Liver (tissue), 9 donors: ENCODE measurements around the gene ALPK3. TPM values are rescaled to one million over a fixed set of nuclear protein-coding genes. Genes with fewer than 3 reads are reported as not detected.

Experiments used
- DNase-seq: peaks from one replicate; pipeline ENCODE4 v3.0.0-alpha.2; 2017; ENCODE audit warnings: low spot score
- H3K27ac ChIP-seq, 2 donors: one replicate each; pipeline ENCODE4 v1.7.0; 2013; ENCODE audit warnings: inconsistent platforms in 2 of 2, low read length in 2 of 2, control low read depth in 1 of 2, low read depth in 1 of 2, mild to moderate bottlenecking in 1 of 2
- H3K27me3 ChIP-seq, 4 donors: one replicate each; pipeline versions ENCODE4 v1.6.1 to v1.7.0; 2013; ENCODE audit warnings: low read length in 3 of 4, inconsistent platforms in 1 of 4, mild to moderate bottlenecking in 1 of 4, moderate library complexity in 1 of 4; ENCODE audit not compliant: control insufficient read depth in 4 of 4, insufficient read depth in 4 of 4
- H3K36me3 ChIP-seq, 4 donors: one replicate each; pipeline versions ENCODE4 v1.6.1 to v1.7.0; 2013; ENCODE audit warnings: low read length in 3 of 4, mild to moderate bottlenecking in 3 of 4, low read depth in 1 of 4, moderate library complexity in 1 of 4; ENCODE audit not compliant: control insufficient read depth in 4 of 4, insufficient read depth in 3 of 4
- H3K4me1 ChIP-seq, 4 donors: one replicate each; pipeline versions ENCODE4 v1.6.1 to v1.7.0; 2013; ENCODE audit warnings: low read length in 3 of 4, mild to moderate bottlenecking in 3 of 4, moderate library complexity in 1 of 4; ENCODE audit not compliant: control insufficient read depth in 4 of 4, insufficient read depth in 4 of 4
- H3K4me3 ChIP-seq, 3 donors: one replicate each; pipeline versions ENCODE4 v1.6.1 to v1.7.0; 2013; ENCODE audit warnings: low read length in 3 of 3, control low read depth in 1 of 3, low read depth in 1 of 3, mild to moderate bottlenecking in 1 of 3
- H3K9ac ChIP-seq, 2 donors: one replicate each; pipeline ENCODE4 v1.7.0; 2013; ENCODE audit warnings: low read length in 2 of 2, mild to moderate bottlenecking in 2 of 2, moderate library complexity in 2 of 2, control low read depth in 1 of 2, low read depth in 1 of 2
- H3K9me3 ChIP-seq, 4 donors: one replicate each; pipeline versions ENCODE4 v1.6.1 to v1.7.0; 2013; ENCODE audit warnings: low read length in 3 of 4; ENCODE audit not compliant: control insufficient read depth in 4 of 4
- ATF3 ChIP-seq: IDR thresholded peaks from 2 replicates; pipeline ENCODE4 v1.6.1; 2016; ENCODE audit warnings: antibody characterized with exemption
- CTCF ChIP-seq: fragments of 150-350 bp; IDR thresholded peaks from 2 replicates; pipeline ENCODE4 v1.5.1; 2017; ENCODE audit warnings: improper control_type of control experiment, low read depth, low read length; ENCODE audit not compliant: missing input control
- EGR1 ChIP-seq, 2 donors: IDR thresholded peaks; 2 replicates each; pipeline ENCODE4 v1.6.1; 2016 to 2018; ENCODE audit warnings: antibody characterized with exemption in 2 of 2, low read depth in 2 of 2
- FOXA1 ChIP-seq: IDR thresholded peaks from 2 replicates; pipeline ENCODE4 v1.6.1; 2016; ENCODE audit warnings: antibody characterized with exemption
- FOXA2 ChIP-seq: IDR thresholded peaks from 2 replicates; pipeline ENCODE4 v1.6.1; 2016; ENCODE audit warnings: antibody characterized with exemption
- GABPA ChIP-seq, 2 donors: IDR thresholded peaks in 1 of 2; conservative IDR thresholded peaks in 1 of 2; 2 replicates each; pipeline ENCODE4 v1.6.1; 2016; ENCODE audit warnings: antibody characterized with exemption in 2 of 2, mild to moderate bottlenecking in 1 of 2, moderate library complexity in 1 of 2
- HNF4A ChIP-seq, 2 donors: conservative IDR thresholded peaks; 2 replicates each; pipeline ENCODE4 v1.6.1; 2016; ENCODE audit warnings: antibody characterized with exemption in 2 of 2, mild to moderate bottlenecking in 2 of 2
- HNF4G ChIP-seq: IDR thresholded peaks from 2 replicates; pipeline ENCODE4 v1.6.1; 2016; ENCODE audit warnings: antibody characterized with exemption
- JUND ChIP-seq, 2 donors: IDR thresholded peaks; 2 replicates each; pipeline ENCODE4 v1.6.1; 2016; ENCODE audit warnings: antibody characterized with exemption in 2 of 2
- MAX ChIP-seq: IDR thresholded peaks from 2 replicates; pipeline ENCODE4 v1.6.1; 2016; ENCODE audit warnings: antibody characterized with exemption
- NR2F2 ChIP-seq: IDR thresholded peaks from 2 replicates; pipeline ENCODE4 v1.6.1; 2016; ENCODE audit warnings: antibody characterized with exemption
- RAD21 ChIP-seq, 2 donors: IDR thresholded peaks; 2 replicates each; pipeline ENCODE4 v1.6.1; 2016; ENCODE audit warnings: antibody characterized with exemption in 2 of 2, mild to moderate bottlenecking in 2 of 2
- REST ChIP-seq: IDR thresholded peaks from 2 replicates; pipeline ENCODE4 v1.6.1; 2016; ENCODE audit warnings: antibody characterized with exemption, mild to moderate bottlenecking
- RXRA ChIP-seq, 2 donors: IDR thresholded peaks; 2 replicates each; pipeline ENCODE4 v1.6.1; 2017 to 2018; ENCODE audit warnings: antibody characterized with exemption in 2 of 2, mild to moderate bottlenecking in 1 of 2
- SP1 ChIP-seq: IDR thresholded peaks from 2 replicates; pipeline ENCODE4 v1.6.1; 2018; ENCODE audit warnings: antibody characterized with exemption, mild to moderate bottlenecking
- TAF1 ChIP-seq: conservative IDR thresholded peaks from 2 replicates; pipeline ENCODE4 v1.6.1; 2016; ENCODE audit warnings: antibody characterized with exemption, mild to moderate bottlenecking
- YY1 ChIP-seq: IDR thresholded peaks from 2 replicates; pipeline ENCODE4 v1.6.1; 2016; ENCODE audit warnings: antibody characterized with exemption, mild to moderate bottlenecking
- WGBS: extraction: QIAGEN DNeasy Blood & Tissue Kit; methylation state at CpG from one replicate; pipeline ENCODE4 v1.1.7; 2013; 5-methylcytosine and 5-hydroxymethylcytosine counted together
- polyA plus RNA-seq, 2 donors: library from polyadenylated mRNA; stranded (reverse) in 1 of 2; unstranded in 1 of 2; fragments of 200-250 nt in 1 of 2; fragments of >200 nt in 1 of 2; fragmentation: Nextera tagmentation in 1 of 2; extraction: Ambion mirVana in 1 of 2; gene quantifications; one replicate each; pipeline versions ENCODE4 v1.2.1 to v1.2.3, GENCODE V29; 2013 to 2015
- total RNA-seq, 2 donors: library from RNA; depleted of rRNA; stranded (reverse); fragments of >200 nt; gene quantifications; one replicate each; pipeline ENCODE4 v1.2.3, GENCODE V29; 2014
- TF ChIP-seq, protein P1 (sequence below): IDR thresholded peaks from 2 replicates; pipeline ENCODE4 v1.6.1; 2016; ENCODE audit warnings: antibody characterized with exemption
- donor health status: healthy.
- donor health status: healthy.
- donor health status: healthy.
- donor health status: healthy.
- donor health status: healthy.

ALPK3 gene
- total and polyA plus RNA-seq, 4 donors: 0.96 to 10.0 (median 2.8) TPM

DNA sequence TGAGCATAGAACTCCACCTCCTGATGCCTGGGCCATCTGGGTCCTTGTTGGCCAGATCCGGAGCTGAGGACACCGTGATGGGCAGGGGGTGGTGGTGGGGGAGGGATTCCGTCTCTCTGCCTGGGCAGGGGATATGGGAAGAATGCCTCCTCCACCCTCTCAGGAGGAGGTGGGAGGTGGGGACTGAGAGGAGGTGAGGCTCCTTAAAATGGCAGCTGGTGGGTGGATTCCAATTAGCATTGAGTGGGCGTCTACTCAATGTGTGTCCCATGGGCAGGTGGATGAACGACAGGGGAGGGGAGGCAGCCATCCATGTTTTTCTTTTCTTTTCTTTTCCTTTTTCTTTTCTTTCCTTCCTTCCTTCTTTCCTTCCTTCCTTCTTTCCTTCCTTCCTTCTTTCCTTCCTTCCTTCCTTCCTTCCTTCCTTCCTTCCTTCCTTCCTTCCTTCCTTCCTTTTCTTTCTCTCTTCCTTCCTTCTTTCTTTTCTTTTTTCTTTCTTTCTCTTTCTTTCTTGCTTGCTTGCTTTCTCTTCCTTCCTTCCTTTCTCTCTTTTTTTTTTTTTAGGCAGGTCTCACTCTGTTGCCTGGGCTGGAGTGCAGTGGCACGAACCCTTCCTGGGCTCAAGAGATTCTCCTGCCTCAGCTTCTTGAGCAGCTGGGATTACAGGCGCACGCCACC lies 72.3 kb downstream of the ALPK3 start:
- Histone ChIP-seq H3K9me3 (no peaks in the 10 kb centered on the region), H3K27me3 (no peaks in the 10 kb centered on the region), H3K27ac (no peak overlapping the region), H3K9ac (no peak overlapping the region), H3K4me3 (no peak overlapping the region), H3K36me3 (peaks cover 4 to 37% (median 27%) of the 10 kb centered on the region in 4 donors), H3K4me1 (peaks cover 2 to 26% (median 9%) of the 10 kb centered on the region in 4 donors)
- WGBS: 94% methylated on average over 8 of the region's 8 CpGs
- no peak for TF ChIP-seq RAD21 (IDR thresholded peaks at IDR 0.05)
- TF ChIP-seq REST: no peak
- TF ChIP-seq HNF4G: no peak
- TF ChIP-seq, protein P1, sequence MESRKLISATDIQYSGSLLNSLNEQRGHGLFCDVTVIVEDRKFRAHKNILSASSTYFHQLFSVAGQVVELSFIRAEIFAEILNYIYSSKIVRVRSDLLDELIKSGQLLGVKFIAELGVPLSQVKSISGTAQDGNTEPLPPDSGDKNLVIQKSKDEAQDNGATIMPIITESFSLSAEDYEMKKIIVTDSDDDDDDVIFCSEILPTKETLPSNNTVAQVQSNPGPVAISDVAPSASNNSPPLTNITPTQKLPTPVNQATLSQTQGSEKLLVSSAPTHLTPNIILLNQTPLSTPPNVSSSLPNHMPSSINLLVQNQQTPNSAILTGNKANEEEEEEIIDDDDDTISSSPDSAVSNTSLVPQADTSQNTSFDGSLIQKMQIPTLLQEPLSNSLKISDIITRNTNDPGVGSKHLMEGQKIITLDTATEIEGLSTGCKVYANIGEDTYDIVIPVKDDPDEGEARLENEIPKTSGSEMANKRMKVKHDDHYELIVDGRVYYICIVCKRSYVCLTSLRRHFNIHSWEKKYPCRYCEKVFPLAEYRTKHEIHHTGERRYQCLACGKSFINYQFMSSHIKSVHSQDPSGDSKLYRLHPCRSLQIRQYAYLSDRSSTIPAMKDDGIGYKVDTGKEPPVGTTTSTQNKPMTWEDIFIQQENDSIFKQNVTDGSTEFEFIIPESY: no peak
- no peak for TF ChIP-seq FOXA1
- no peak for TF ChIP-seq RXRA (IDR thresholded peaks at IDR 0.05)
- DNase-seq: no peak

GRCh38 chr15:84889991-84890669 lies 73.0 kb downstream of the ALPK3 start:
- Histone ChIP-seq H3K27ac (no peak overlapping the region), H3K9me3 (no peaks in the 10 kb centered on the region), H3K27me3 (no peaks in the 10 kb centered on the region), H3K36me3 (peaks cover 4 to 44% (median 32%) of the 10 kb centered on the region in 4 donors), H3K4me3 (no peak overlapping the region), H3K9ac (no peak overlapping the region), H3K4me1 (peaks cover 2 to 26% (median 9%) of the 10 kb centered on the region in 4 donors)
- 95% methylated on average over 6 of the region's 6 CpGs for WGBS
- DNase-seq: no peak
- TF ChIP-seq CTCF (no peak), HNF4G (no peak), RXRA (IDR thresholded peaks at IDR 0.05) (no peak), REST (no peak), ATF3 (no peak), TAF1 (no peak), HNF4A (conservative IDR thresholded peaks at IDR 0.05) (no peak), SP1 (no peak), FOXA1 (no peak), GABPA (IDR thresholded peaks at IDR 0.05 in 1 of 2, conservative IDR thresholded peaks at IDR 0.05 in 1 of 2) (no peak), RAD21 (IDR thresholded peaks at IDR 0.05) (no peak), MAX (no peak), YY1 (no peak), NR2F2 (no peak), JUND (IDR thresholded peaks at IDR 0.05) (no peak), EGR1 (IDR thresholded peaks at IDR 0.05; ENCODE audit: low read depth in 2 of 2) (no peak), FOXA2 (no peak)
